Liver (tissue), 3 donors: Measurements from ENCODE around the gene SP140.

Experiments used
- EGR1 ChIP-seq, 2 donors: IDR thresholded peaks; 2 replicates each; pipeline ENCODE4 v1.6.1; 2016 to 2018; ENCODE audit warnings: antibody characterized with exemption in 2 of 2, low read depth in 2 of 2
- RAD21 ChIP-seq, 2 donors: IDR thresholded peaks; 2 replicates each; pipeline ENCODE4 v1.6.1; 2016; ENCODE audit warnings: antibody characterized with exemption in 2 of 2, mild to moderate bottlenecking in 2 of 2
- REST ChIP-seq: IDR thresholded peaks from 2 replicates; pipeline ENCODE4 v1.6.1; 2016; ENCODE audit warnings: antibody characterized with exemption, mild to moderate bottlenecking
- TAF1 ChIP-seq: conservative IDR thresholded peaks from 2 replicates; pipeline ENCODE4 v1.6.1; 2016; ENCODE audit warnings: antibody characterized with exemption, mild to moderate bottlenecking
- ZBTB33 ChIP-seq: IDR thresholded peaks from 2 replicates; pipeline ENCODE4 v1.6.1; 2016; ENCODE audit warnings: antibody characterized with exemption
- TF ChIP-seq, protein P1 (sequence below): fragments of 150-350 bp; IDR thresholded peaks from 2 replicates; pipeline ENCODE4 v1.5.1; 2017; ENCODE audit warnings: improper control_type of control experiment, low read depth, low read length; ENCODE audit not compliant: missing input control
- TF ChIP-seq, protein P2 (sequence below): IDR thresholded peaks from 2 replicates; pipeline ENCODE4 v1.6.1; 2016; ENCODE audit warnings: antibody characterized with exemption
- TF ChIP-seq, protein P3 (sequence below): IDR thresholded peaks from 2 replicates; pipeline ENCODE4 v1.6.1; 2016; ENCODE audit warnings: antibody characterized with exemption
- donor health status: healthy.
- donor health status: healthy.

- TF ChIP-seq, protein P1, sequence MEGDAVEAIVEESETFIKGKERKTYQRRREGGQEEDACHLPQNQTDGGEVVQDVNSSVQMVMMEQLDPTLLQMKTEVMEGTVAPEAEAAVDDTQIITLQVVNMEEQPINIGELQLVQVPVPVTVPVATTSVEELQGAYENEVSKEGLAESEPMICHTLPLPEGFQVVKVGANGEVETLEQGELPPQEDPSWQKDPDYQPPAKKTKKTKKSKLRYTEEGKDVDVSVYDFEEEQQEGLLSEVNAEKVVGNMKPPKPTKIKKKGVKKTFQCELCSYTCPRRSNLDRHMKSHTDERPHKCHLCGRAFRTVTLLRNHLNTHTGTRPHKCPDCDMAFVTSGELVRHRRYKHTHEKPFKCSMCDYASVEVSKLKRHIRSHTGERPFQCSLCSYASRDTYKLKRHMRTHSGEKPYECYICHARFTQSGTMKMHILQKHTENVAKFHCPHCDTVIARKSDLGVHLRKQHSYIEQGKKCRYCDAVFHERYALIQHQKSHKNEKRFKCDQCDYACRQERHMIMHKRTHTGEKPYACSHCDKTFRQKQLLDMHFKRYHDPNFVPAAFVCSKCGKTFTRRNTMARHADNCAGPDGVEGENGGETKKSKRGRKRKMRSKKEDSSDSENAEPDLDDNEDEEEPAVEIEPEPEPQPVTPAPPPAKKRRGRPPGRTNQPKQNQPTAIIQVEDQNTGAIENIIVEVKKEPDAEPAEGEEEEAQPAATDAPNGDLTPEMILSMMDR, result no peak
- TF ChIP-seq RAD21 (IDR thresholded peaks at IDR 0.05), result no peak
- TF ChIP-seq, protein P2, sequence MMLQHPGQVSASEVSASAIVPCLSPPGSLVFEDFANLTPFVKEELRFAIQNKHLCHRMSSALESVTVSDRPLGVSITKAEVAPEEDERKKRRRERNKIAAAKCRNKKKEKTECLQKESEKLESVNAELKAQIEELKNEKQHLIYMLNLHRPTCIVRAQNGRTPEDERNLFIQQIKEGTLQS, result no peak
- TF ChIP-seq, protein P3, sequence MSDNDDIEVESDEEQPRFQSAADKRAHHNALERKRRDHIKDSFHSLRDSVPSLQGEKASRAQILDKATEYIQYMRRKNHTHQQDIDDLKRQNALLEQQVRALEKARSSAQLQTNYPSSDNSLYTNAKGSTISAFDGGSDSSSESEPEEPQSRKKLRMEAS, result no peak
- TF ChIP-seq EGR1 (IDR thresholded peaks at IDR 0.05; ENCODE audit: low read depth in 2 of 2), result no peak
- no peak for TF ChIP-seq TAF1
- TF ChIP-seq REST, result no peak
- no peak for TF ChIP-seq ZBTB33
Observed at GRCh38 chr2:230230087-230230486, 4.6 kb downstream of the SP140 start.
